ENCODE measurements around the gene GLT1D1. TPM values are rescaled to one million over a fixed set of nuclear protein-coding genes. Genes with fewer than 3 reads are reported as not detected.

GLT1D1 gene
- total RNA-seq, 4 donors from 2014 or later, result 0.57 to 2.9 (median 1.4) TPM

GRCh38 chr12:128864516-128865186 is 11.4 kb downstream of the GLT1D1 start:
- Histone ChIP-seq H3K9me3 (no peaks in the 10 kb centered on the region), H3K27me3 (no peaks in the 10 kb centered on the region), H3K4me1 (peaks cover 5% of the 10 kb centered on the region), H3K27ac (no peak overlapping the region), H3K4me3 (no peak overlapping the region), H3K36me3 (no peaks in the 10 kb centered on the region)
- WGBS, result 68% methylated on average over 9 of the region's 9 CpGs
- DNase-seq (ENCODE audit: low spot score in 2 of 2), result no peak
- TF ChIP-seq EP300 (IDR thresholded peaks at IDR 0.05), result no peak

DNA sequence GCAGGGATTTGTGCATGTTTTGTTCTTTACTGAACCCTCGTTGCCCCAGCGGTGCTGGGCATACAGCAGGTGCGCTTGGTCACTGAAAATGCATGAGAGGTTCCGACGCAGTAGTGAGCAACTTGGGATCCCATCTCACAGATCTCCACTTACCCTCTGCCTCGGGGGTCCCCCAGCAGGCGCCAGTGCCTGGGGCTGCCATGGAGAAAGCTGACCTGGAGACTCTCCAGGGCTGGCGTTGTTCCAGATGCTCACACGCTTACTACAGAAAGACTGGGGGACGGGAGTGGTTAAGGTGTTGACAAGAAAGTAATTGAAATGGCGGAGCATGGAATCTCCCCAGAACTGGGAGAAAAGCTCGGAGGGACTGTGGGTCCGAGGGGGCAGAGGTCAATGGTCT is 14.2 kb downstream of the GLT1D1 start:
- WGBS, result 88% methylated on average over 13 of the region's 13 CpGs
- H3K27ac ChIP-seq, result no peak overlapping the region
- no peaks in the 10 kb centered on the region for H3K27me3 ChIP-seq
- H3K36me3 ChIP-seq, result no peaks in the 10 kb centered on the region
- peaks cover 5% of the 10 kb centered on the region for H3K4me1 ChIP-seq
- H3K4me3 ChIP-seq, result no peak overlapping the region
- no peaks in the 10 kb centered on the region for H3K9me3 ChIP-seq
- no peak for DNase-seq (ENCODE audit: low spot score in 2 of 2)
- TF ChIP-seq EP300 (IDR thresholded peaks at IDR 0.05), result no peak

DNA sequence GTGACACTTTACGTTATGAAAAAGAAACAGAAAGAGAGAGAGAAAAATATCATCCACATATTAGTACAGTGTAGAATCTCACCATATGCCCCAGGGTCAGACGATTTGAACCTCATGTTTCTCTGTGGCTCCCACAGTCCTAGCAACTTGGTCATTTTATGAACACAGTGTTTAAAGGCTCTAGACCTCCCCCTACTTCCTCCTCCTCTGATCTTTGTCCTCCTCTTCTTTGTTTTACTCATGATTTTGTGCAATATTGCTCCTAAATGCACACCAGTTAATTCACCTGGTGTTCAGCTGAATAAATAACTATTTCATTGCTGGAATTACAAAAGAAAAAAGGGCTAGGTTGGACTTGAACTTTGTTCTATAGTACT is 18.2 kb downstream of the GLT1D1 start:
- Histone ChIP-seq H3K36me3 (no peaks in the 10 kb centered on the region), H3K27ac (no peak overlapping the region), H3K4me3 (no peak overlapping the region), H3K9me3 (no peaks in the 10 kb centered on the region), H3K27me3 (no peaks in the 10 kb centered on the region), H3K4me1 (no peaks in the 10 kb centered on the region)
- 85% methylated on average over 2 of the region's 2 CpGs for WGBS
- no peak for TF ChIP-seq CTCF (IDR thresholded peaks at IDR 0.05)
- TF ChIP-seq POLR2AphosphoS5 (IDR thresholded peaks at IDR 0.05), result no peak
- TF ChIP-seq EP300 (IDR thresholded peaks at IDR 0.05), result no peak
- no peak for TF ChIP-seq POLR2A (IDR thresholded peaks at IDR 0.05)
- DNase-seq (ENCODE audit: low spot score in 2 of 2), result no peak

- Histone ChIP-seq H3K27me3 (no peaks in the 10 kb centered on the region), H3K36me3 (no peaks in the 10 kb centered on the region), H3K9me3 (peaks cover 4% of the 10 kb centered on the region), H3K4me3 (no peak overlapping the region), H3K27ac (no peak overlapping the region), H3K4me1 (no peaks in the 10 kb centered on the region)
- DNase-seq (ENCODE audit: low spot score in 2 of 2), result peak in 1 of 2 donors; percentile 50
- 85% methylated on average over 5 of the region's 5 CpGs for WGBS
- TF ChIP-seq POLR2A (IDR thresholded peaks at IDR 0.05), result no peak
- no peak for TF ChIP-seq CTCF (IDR thresholded peaks at IDR 0.05)
- TF ChIP-seq EP300 (IDR thresholded peaks at IDR 0.05), result no peak
- no peak for TF ChIP-seq POLR2AphosphoS5 (IDR thresholded peaks at IDR 0.05)
Measured at GRCh38 chr12:128872303-128872702, 19.0 kb downstream of the GLT1D1 start.

GRCh38 chr12:128876559-128876958 is 23.3 kb downstream of the GLT1D1 start:
- peaks cover 9% of the 10 kb centered on the region for H3K9me3 ChIP-seq
- no peak for DNase-seq (ENCODE audit: low spot score in 2 of 2)
- H3K27me3 ChIP-seq, result no peaks in the 10 kb centered on the region
- TF ChIP-seq CTCF (IDR thresholded peaks at IDR 0.05), result no peak
- no peak for TF ChIP-seq EP300 (IDR thresholded peaks at IDR 0.05)
- TF ChIP-seq POLR2A (IDR thresholded peaks at IDR 0.05), result no peak
- no peak for TF ChIP-seq POLR2AphosphoS5 (IDR thresholded peaks at IDR 0.05)
- 80% methylated on average over 2 of the region's 2 CpGs for WGBS
- no peaks in the 10 kb centered on the region for H3K4me1 ChIP-seq
- H3K36me3 ChIP-seq, result no peaks in the 10 kb centered on the region
- H3K4me3 ChIP-seq, result no peak overlapping the region
- no peak overlapping the region for H3K27ac ChIP-seq

GRCh38 chr12:128879898-128880764 is 26.9 kb downstream of the GLT1D1 start:
- no peak for DNase-seq (ENCODE audit: low spot score in 2 of 2)
- 89% methylated on average over 4 of the region's 4 CpGs for WGBS
- Histone ChIP-seq H3K4me3 (no peak overlapping the region), H3K9me3 (peaks cover 9% of the 10 kb centered on the region), H3K4me1 (no peaks in the 10 kb centered on the region), H3K27ac (no peak overlapping the region), H3K36me3 (no peaks in the 10 kb centered on the region), H3K27me3 (no peaks in the 10 kb centered on the region)
- TF ChIP-seq POLR2AphosphoS5 (IDR thresholded peaks at IDR 0.05), result no peak
- TF ChIP-seq POLR2A (IDR thresholded peaks at IDR 0.05), result no peak
- no peak for TF ChIP-seq CTCF (IDR thresholded peaks at IDR 0.05)
- TF ChIP-seq EP300 (IDR thresholded peaks at IDR 0.05), result no peak
